Ovary (tissue), 9 donors: Measurements from ENCODE around the gene CCR6. TPM values are rescaled to one million over a fixed set of nuclear protein-coding genes. Genes with fewer than 3 reads are reported as not detected.
"Not testable (repeated sequence)": the region's sequence is repeated elsewhere in the genome, so short reads cannot be mapped to it uniquely, and the experiment has no call there.

ENCODE experiments used
- DNase-seq, 5 donors: peaks; one replicate each; pipeline ENCODE4 v3.0.0-alpha.2; 2019 to 2020
- H3K27ac ChIP-seq, 2 donors: fragments of 200-600 bp; one replicate each; pipeline versions ENCODE4 v1.5.1 to v1.8.0; 2019 to 2022
- H3K27me3 ChIP-seq: fragments of 200-600 bp; one replicate; pipeline ENCODE4 v1.8.0; 2022
- H3K36me3 ChIP-seq: fragments of 200-600 bp; sonication (generic); one replicate; pipeline ENCODE4 v1.5.1; 2019
- H3K4me1 ChIP-seq: one replicate; pipeline ENCODE4 v1.8.1; 2013; ENCODE audit warnings: mild to moderate bottlenecking, moderate library complexity; ENCODE audit not compliant: insufficient read depth
- H3K4me3 ChIP-seq: fragments of 200-600 bp; sonication (generic); one replicate; pipeline ENCODE4 v1.5.1; 2017
- H3K9me3 ChIP-seq, 2 donors: fragments of 200-600 bp in 1 of 2; sonication (generic) in 1 of 2; one replicate each; pipeline versions ENCODE4 v1.5.1 to v1.8.1; 2013 to 2019; ENCODE audit warnings: mild to moderate bottlenecking in 1 of 2, moderate library complexity in 1 of 2
- CTCF ChIP-seq, 3 donors: fragments of 450-650 bp in 2 of 3; fragments of 200-600 bp in 1 of 3; IDR thresholded peaks; one replicate each; pipeline versions ENCODE4 v1.5.1 to v1.8.0; 2016 to 2022; ENCODE audit warnings: antibody characterized with exemption in 3 of 3, mild to moderate bottlenecking in 1 of 3
- WGBS, 3 donors: extraction: QIAGEN DNeasy Blood & Tissue Kit in 1 of 3; methylation state at CpG; one replicate each; pipeline versions ENCODE4 v1.1.5 to v1.1.7; 2013 to 2017; 5-methylcytosine and 5-hydroxymethylcytosine counted together
- intact Hi-C, 4 donors: fragments of 100-400 bp; cut with DNase I; formaldehyde crosslinking; loops; one replicate each; pipeline versions ENCODE4 v1.11.0 to v1.15.1; 2022 to 2023
- polyA plus RNA-seq, 2 donors: library from polyadenylated mRNA; stranded (reverse); fragments of 200-250 nt in 1 of 2; fragments of 350-450 nt in 1 of 2; fragmentation: Illumina TruSeq in 1 of 2; extraction: RNeasy Lipid Tissue Mini Kit (QIAGEN cat#74804) in 1 of 2; gene quantifications; one replicate each; pipeline ENCODE4 v1.2.3, GENCODE V29; 2013 to 2014
- total RNA-seq, 7 donors: library from RNA; depleted of rRNA in 2 of 7; stranded (reverse); fragments of >200 nt in 2 of 7; fragmentation: NEBNext Ultra II Directional in 3 of 7; extraction: Animal tissue kit (Norgen Biotek cat#: 25700) in 3 of 7; gene quantifications; one replicate each; pipeline versions ENCODE4 v1.1.0 to v1.2.4, GENCODE V29; 2016 to 2023
- donor health status: DM: no; HTN: no; CAD: no; lungs with moderate emphysema.
- donor health status: DM: no; HTN: no; CAD: no.
- donor health status: Bipolar disorder and iron deficiency.
- donor health status: DM: yes; HTN: yes; CAD: no.
- donor health status: DM: no; HTN: no; CAD: no.
- donor health status: DM: yes; HTN: yes; CAD: no.

The CCR6 gene
- total and polyA plus RNA-seq, 9 donors: 0.18 TPM; not detected in 8

GRCh38 chr6:167178896-167179655 lies 56.2 kb downstream of the CCR6 start:
- WGBS, 3 donors: 63 to 93% (median 89%) methylated on average over 4 to 26 of the region's 31 CpGs
- intact Hi-C loops, H3K27me3 ChIP-seq: not testable (repeated sequence)

GRCh38 chr6:167180086-167180485 lies 57.2 kb downstream of the CCR6 start:
- 50 to 83% (median 77%) methylated on average over 1 to 8 of the region's 8 CpGs for WGBS, 3 donors
- intact Hi-C loops, H3K36me3 ChIP-seq, H3K9me3 ChIP-seq, DNase-seq, H3K27ac ChIP-seq, H3K27me3 ChIP-seq, H3K4me1 ChIP-seq, H3K4me3 ChIP-seq: not testable (repeated sequence)

More at GRCh38 chr6:167178896-167179655, 56.2 kb downstream of the CCR6 start:
- H3K4me3 ChIP-seq, DNase-seq, H3K36me3 ChIP-seq, H3K9me3 ChIP-seq, H3K4me1 ChIP-seq, H3K27ac ChIP-seq: not testable (repeated sequence)

- not testable (repeated sequence) for H3K36me3 ChIP-seq
- 63 to 72% methylated on average over 2 to 5 of the region's 6 CpGs; no CpG with 5 or more reads in 1 of the 3 donors for WGBS, 3 donors
Observed at GRCh38 chr6:167181351-167181750, 58.5 kb downstream of the CCR6 start.

GRCh38 chr6:167182913-167183314 lies 60.0 kb downstream of the CCR6 start:
- TF ChIP-seq CTCF (IDR thresholded peaks at IDR 0.05): peak in 1 of 3 donors; percentile 14
- H3K36me3 ChIP-seq, H3K27ac ChIP-seq, H3K9me3 ChIP-seq, H3K27me3 ChIP-seq, DNase-seq, intact Hi-C loops, H3K4me3 ChIP-seq, H3K4me1 ChIP-seq: not testable (repeated sequence)
- WGBS, 3 donors: 4 to 13% (median 10%) methylated on average over 4 to 5 of the region's 8 CpGs

More at GRCh38 chr6:167181351-167181750, 58.5 kb downstream of the CCR6 start:
- H3K27ac ChIP-seq, DNase-seq, H3K4me3 ChIP-seq, H3K4me1 ChIP-seq, H3K9me3 ChIP-seq, intact Hi-C loops, H3K27me3 ChIP-seq: not testable (repeated sequence)

- H3K27ac ChIP-seq, H3K36me3 ChIP-seq, H3K4me1 ChIP-seq, H3K4me3 ChIP-seq, H3K9me3 ChIP-seq, DNase-seq, H3K27me3 ChIP-seq: not testable (repeated sequence)
- intact Hi-C loops: loop anchor here in 1 of 4 donors (5.0 kb wide), 1 partner anchor 182 kb away; no protein-coding TSS in a partner anchor
- 66 to 100% (median 79%) methylated on average over 1 to 3 of the region's 3 CpGs for WGBS, 3 donors
Observed at GRCh38 chr6:167185101-167185500, 62.2 kb downstream of the CCR6 start.

GRCh38 chr6:167187275-167187674 lies 64.4 kb downstream of the CCR6 start:
- DNase-seq, H3K4me1 ChIP-seq, H3K27ac ChIP-seq, H3K9me3 ChIP-seq, H3K27me3 ChIP-seq, H3K36me3 ChIP-seq, H3K4me3 ChIP-seq: not testable (repeated sequence)
- intact Hi-C loops: loop anchor here in 1 of 4 donors (5.0 kb wide), 1 partner anchor 180 kb away; no protein-coding TSS in a partner anchor
- 68 to 72% (median 72%) methylated on average over 8 to 9 of the region's 9 CpGs for WGBS, 3 donors

Other genes with a start within 250 kb of the CCR6 start
- 100 to 1,000 TPM in 1 of 7 donors, 10 to 100 TPM in 6; 34.8 to 211 (median 56.0) TPM for gene RNASET2, start 166.5 kb upstream of the CCR6 start, total RNA-seq
- 10 to 100 TPM; 42.2 to 79.7 TPM for gene RNASET2, start 166.5 kb upstream of the CCR6 start, polyA plus RNA-seq
- 10 to 100 TPM; 12.3 to 39.5 (median 15.4) TPM for gene CEP43, start 123.7 kb upstream of the CCR6 start, total RNA-seq
- 10 to 100 TPM in 1 of 2 donors, 1 to 10 TPM in 1; 7.5 to 13.7 TPM for gene CEP43, start 123.7 kb upstream of the CCR6 start, polyA plus RNA-seq
- gene GPR31, start 34.9 kb downstream of the CCR6 start, total RNA-seq: under 1 TPM in 1 of 7 donors, not detected in 6; 0.34 TPM
- gene GPR31, start 34.9 kb downstream of the CCR6 start, polyA plus RNA-seq: not detected
- under 1 TPM in 3 of 7 donors, not detected in 4; 0.41 to 0.92 (median 0.42) TPM for gene UNC93A, start 168.2 kb downstream of the CCR6 start, total RNA-seq
- not detected for gene UNC93A, start 168.2 kb downstream of the CCR6 start, polyA plus RNA-seq
- not detected for gene TTLL2, start 202.0 kb downstream of the CCR6 start, total RNA-seq
- gene TTLL2, start 202.0 kb downstream of the CCR6 start, polyA plus RNA-seq: not detected